ENCODE results near the gene DNAJC10.

- TF ChIP-seq CTCF (IDR thresholded peaks at IDR 0.05) (no peak), EZH2 (IDR thresholded peaks at IDR 0.05) (no peak)
These were observed 751 bp upstream of the DNAJC10 start for GRCh38 chr2:182715121-182715891.

Data from neural progenitor cell (in vitro differentiated cells).